ENCODE data around the gene POU6F1.

DNA sequence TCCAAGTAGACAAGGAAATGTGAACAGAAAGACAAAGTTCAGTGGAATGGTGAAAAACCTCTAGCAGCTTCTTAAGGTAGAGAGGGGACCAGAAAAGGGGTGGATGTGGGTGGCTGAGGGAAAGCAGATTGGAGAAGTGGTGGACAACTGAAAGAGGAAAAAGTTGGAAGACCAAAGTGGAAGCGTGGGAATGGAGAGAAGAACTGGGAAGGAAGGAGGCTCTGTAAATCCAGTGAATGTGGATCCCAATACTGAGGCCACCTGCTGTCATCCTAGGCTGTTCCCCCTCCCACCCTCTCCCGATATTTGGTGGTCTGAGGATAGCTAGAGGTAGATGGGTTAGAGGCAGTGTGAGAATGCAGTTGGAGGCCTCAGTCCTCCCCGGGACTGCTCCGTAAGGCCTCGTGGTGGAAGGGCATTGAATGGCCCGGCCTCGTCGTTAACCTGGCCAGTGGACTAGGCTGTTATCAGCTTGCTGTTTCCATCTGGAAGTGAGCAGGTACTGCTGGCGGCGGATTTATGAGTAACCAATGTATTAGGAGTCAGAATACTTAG is 822 bp upstream of the POU6F1 start:
- TF ChIP-seq EZH2 (IDR thresholded peaks at IDR 0.05; ENCODE audit: borderline replicate concordance, insufficient read depth, low read length, poor library complexity, severe bottlenecking), result no peak
- no peak for TF ChIP-seq CTCF (IDR thresholded peaks at IDR 0.05; ENCODE audit: poor library complexity, severe bottlenecking)
- no peak for TF ChIP-seq EP300 (conservative IDR thresholded peaks at IDR 0.05; ENCODE audit: poor library complexity, severe bottlenecking)
- TF ChIP-seq POLR2AphosphoS5 (IDR thresholded peaks at IDR 0.05), result no peak

All from neural cell (in vitro differentiated cells).